Fibroblast of lung (primary cell): Measurements from ENCODE around the gene AGXT. TPM values are rescaled to one million over a fixed set of nuclear protein-coding genes. Genes with fewer than 3 reads are reported as not detected.

Experiments used
- DNase-seq, 2 donors: peaks; one replicate each; pipeline versions ENCODE4 v3.0.0 to v3.0.0-alpha.2; 2010; ENCODE audit warnings: low read depth in 2 of 2
- H2AFZ ChIP-seq: 2 replicates; pipeline ENCODE4 v1.5.1; 2012; ENCODE audit warnings: low read length, control low read depth, inconsistent platforms
- H3K27ac ChIP-seq: 2 replicates; pipeline ENCODE4 v1.5.1; 2011; ENCODE audit warnings: low read length, control low read depth; ENCODE audit not compliant: insufficient read depth
- H3K27me3 ChIP-seq: 2 replicates; pipeline ENCODE4 v1.5.1; 2011; ENCODE audit warnings: mild to moderate bottlenecking, low read length; ENCODE audit not compliant: control insufficient read depth, insufficient read depth
- H3K36me3 ChIP-seq: 2 replicates; pipeline ENCODE4 v1.5.1; 2011; ENCODE audit warnings: low read length; ENCODE audit not compliant: control insufficient read depth, insufficient read depth
- H3K4me1 ChIP-seq: 2 replicates; pipeline ENCODE4 v1.5.1; 2011; ENCODE audit warnings: low read length; ENCODE audit not compliant: control insufficient read depth, insufficient read depth; ENCODE audit errors: extremely low read depth
- H3K4me2 ChIP-seq: 2 replicates; pipeline ENCODE4 v1.5.1; 2011; ENCODE audit warnings: low read length, control low read depth; ENCODE audit not compliant: insufficient read depth; ENCODE audit errors: extremely low read depth
- H3K4me3 ChIP-seq, 4 experiments: fragments of 200-600 bp in 1 of 4; sonication (generic) in 1 of 4; replicated peaks in 1 of 4; 2 replicates each; pipeline ENCODE4 v1.5.1; 2011 to 2016; ENCODE audit warnings: low read length in 4 of 4, low read depth in 3 of 4, mild to moderate bottlenecking in 3 of 4, control low read depth in 2 of 4, inconsistent platforms in 1 of 4, mixed read lengths in 1 of 4; ENCODE audit not compliant: insufficient read depth in 1 of 4; ENCODE audit errors: control extremely low read depth in 1 of 4
- H3K79me2 ChIP-seq: 2 replicates; pipeline ENCODE4 v1.5.1; 2012; ENCODE audit warnings: mild to moderate bottlenecking, low read length, inconsistent platforms; ENCODE audit not compliant: control insufficient read depth, insufficient read depth
- H3K9ac ChIP-seq: 2 replicates; pipeline ENCODE4 v1.5.1; 2011; ENCODE audit warnings: mild to moderate bottlenecking, low read length, control low read depth; ENCODE audit not compliant: insufficient read depth
- H3K9me3 ChIP-seq: 2 replicates; pipeline ENCODE4 v1.5.1; 2012; ENCODE audit warnings: low read depth, low read length; ENCODE audit not compliant: control insufficient read depth, insufficient read depth
- H4K20me1 ChIP-seq: 2 replicates; pipeline ENCODE4 v1.5.1; 2011; ENCODE audit warnings: low read length; ENCODE audit not compliant: control insufficient read depth, insufficient read depth; ENCODE audit errors: extremely low read depth
- CTCF ChIP-seq, 2 donors: IDR thresholded peaks in 1 of 2; conservative IDR thresholded peaks in 1 of 2; 1 replicate in 1 of 2; 2 replicates in 1 of 2; pipeline ENCODE4 v1.5.1; 2011 to 2012; ENCODE audit warnings: low read length in 2 of 2, control low read depth in 1 of 2, inconsistent platforms in 1 of 2, low read depth in 1 of 2, mild to moderate bottlenecking in 1 of 2
- EZH2 ChIP-seq: IDR thresholded peaks from 2 replicates; pipeline ENCODE4 v1.5.1; 2012; ENCODE audit warnings: low read length, control low read depth, mild to moderate bottlenecking; ENCODE audit errors: missing control alignments
- polyA plus RNA-seq, 2 donors: library from polyadenylated mRNA; depleted of rRNA in 1 of 2; stranded (reverse) in 1 of 2; unstranded in 1 of 2; fragments of >200 nt; gene quantifications; 2 replicates each; pipeline ENCODE4 v1.2.1, GENCODE V29; 2011 to 2012; ENCODE audit warnings: missing spikeins in 1 of 2
- total RNA-seq: library from RNA; depleted of rRNA; stranded (reverse); fragments of >200 nt; gene quantifications from 2 replicates; pipeline ENCODE4 v1.2.1, GENCODE V29; 2014

Gene AGXT
- total and polyA plus RNA-seq, 2 donors (not counting 1 experiment from before 2014, with no cell fraction given) = not detected

DNA sequence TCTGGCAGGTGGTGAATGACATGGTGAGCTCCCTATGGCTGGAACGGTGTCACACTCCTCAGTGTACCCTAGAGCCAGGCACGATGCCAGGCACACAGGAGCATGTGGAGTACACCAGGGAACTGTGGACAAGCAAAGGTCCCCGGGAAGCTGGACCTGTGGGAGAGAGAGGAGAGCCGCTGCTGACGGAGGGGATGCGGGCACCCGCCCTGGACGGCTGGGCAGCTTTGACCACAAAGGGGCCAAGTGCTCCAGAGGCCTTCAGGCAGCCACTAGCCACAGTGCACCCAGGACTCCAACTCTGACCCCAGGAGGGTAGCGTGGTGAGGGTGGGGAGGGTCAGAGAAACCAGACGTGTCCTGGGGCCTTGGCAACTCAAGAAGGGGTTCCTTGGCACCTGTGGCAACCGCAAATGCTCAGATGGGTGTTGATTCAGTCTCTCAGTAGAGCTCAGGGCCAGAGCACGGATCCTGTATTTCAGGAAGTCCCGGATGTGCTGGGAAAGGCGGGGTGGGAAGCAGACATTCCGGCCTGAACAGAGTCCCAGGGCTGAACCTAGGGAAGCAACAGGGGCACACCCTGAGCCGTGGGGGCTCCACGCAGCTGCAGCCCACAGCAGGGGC, 29.6 kb downstream of the AGXT start:
- Histone ChIP-seq H4K20me1 (no peaks in the 10 kb centered on the region), H3K27me3 (no peaks in the 10 kb centered on the region), H3K36me3 (no peaks in the 10 kb centered on the region), H3K27ac (no peak overlapping the region), H3K9ac (no peak overlapping the region), H3K4me3 (no peak overlapping the region), H3K4me2 (no peak overlapping the region), H3K9me3 (no peaks in the 10 kb centered on the region), H3K4me1 (no peaks in the 10 kb centered on the region), H3K79me2 (no peaks in the 10 kb centered on the region), H2AFZ (no peak overlapping the region)
- no peak for DNase-seq
- TF ChIP-seq EZH2 = no peak

GRCh38 chr2:240898731-240899467, 30.3 kb downstream of the AGXT start:
- Histone ChIP-seq H3K79me2 (no peaks in the 10 kb centered on the region), H2AFZ (no peak overlapping the region)
- DNase-seq = no peak

DNA sequence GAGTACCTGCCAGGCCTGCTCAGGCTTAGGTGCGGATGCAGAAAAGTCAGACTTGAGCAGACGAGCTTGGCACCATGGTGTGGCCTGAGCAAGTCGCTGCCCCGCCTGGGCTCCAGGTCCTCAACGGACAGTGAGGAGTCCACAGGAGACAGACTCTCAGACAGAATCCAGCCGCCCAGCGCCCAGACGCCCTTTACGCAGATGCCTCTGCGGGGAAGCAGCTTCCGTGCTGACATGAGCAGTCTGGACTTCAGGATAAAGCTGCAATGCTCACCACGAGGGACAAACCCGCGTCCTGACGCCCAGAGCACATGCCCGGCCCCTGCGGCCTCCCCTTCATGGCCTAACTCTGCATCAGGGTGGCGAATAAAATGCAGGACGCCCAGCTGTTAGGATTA, 30.8 kb downstream of the AGXT start:
- Histone ChIP-seq H3K9me3 (no peaks in the 10 kb centered on the region), H3K9ac (no peak overlapping the region), H3K27me3 (no peaks in the 10 kb centered on the region), H2AFZ (no peak overlapping the region), H4K20me1 (no peaks in the 10 kb centered on the region), H3K36me3 (no peaks in the 10 kb centered on the region), H3K4me2 (no peak overlapping the region), H3K79me2 (no peaks in the 10 kb centered on the region), H3K27ac (no peak overlapping the region), H3K4me1 (no peaks in the 10 kb centered on the region), H3K4me3 (no peak overlapping the region)
- TF ChIP-seq EZH2 (no peak), CTCF (conservative IDR thresholded peaks at IDR 0.05 in 1 of 2, IDR thresholded peaks at IDR 0.05 in 1 of 2; ENCODE audit: low read depth in 1 of 2, low read length in 2 of 2) (no peak)
- DNase-seq = no peak

More at GRCh38 chr2:240898731-240899467, 30.3 kb downstream of the AGXT start:
- TF ChIP-seq EZH2 (no peak), CTCF (conservative IDR thresholded peaks at IDR 0.05 in 1 of 2, IDR thresholded peaks at IDR 0.05 in 1 of 2; ENCODE audit: low read depth in 1 of 2, low read length in 2 of 2) (no peak)
- Histone ChIP-seq H3K27ac (no peak overlapping the region), H3K36me3 (no peaks in the 10 kb centered on the region), H3K9ac (no peak overlapping the region), H3K4me3 (no peak overlapping the region), H3K4me1 (no peaks in the 10 kb centered on the region), H3K27me3 (no peaks in the 10 kb centered on the region), H3K4me2 (no peak overlapping the region), H4K20me1 (no peaks in the 10 kb centered on the region), H3K9me3 (no peaks in the 10 kb centered on the region)
